Suppressor macrophage treated with lipopolysaccharide for 1 hour (primary cell): ENCODE results near the gene MPP4.

Source experiments
- DNase-seq, 3 donors: peaks; one replicate each; pipeline ENCODE4 v3.0.0-alpha.2; 2020 to 2022

MPP4 gene

GRCh38 chr2:201622306-201622970 is 76.0 kb downstream of the MPP4 start:
- no peak for DNase-seq

- DNase-seq: no peak
Measured at GRCh38 chr2:201621293-201621999, 77.0 kb downstream of the MPP4 start.

- peak; percentile 38 to 65 (median 42) for DNase-seq
Measured at GRCh38 chr2:201618744-201619662, 79.4 kb downstream of the MPP4 start.

GRCh38 chr2:201608021-201608420 is 90.4 kb downstream of the MPP4 start:
- no peak for DNase-seq

- no peak for DNase-seq
Measured at GRCh38 chr2:201607568-201607967, 90.9 kb downstream of the MPP4 start.

GRCh38 chr2:201600906-201601305 is 97.5 kb downstream of the MPP4 start:
- DNase-seq: peak in 1 of 3 donors; percentile 1

- no peak for DNase-seq
Measured at GRCh38 chr2:201597397-201597796, 101.0 kb downstream of the MPP4 start.
